DOHH2 (cell line): ENCODE results near the gene MUC5B.

Experiments used
- CTCF ChIP-seq: fragments of 200-600 bp; sonication (generic); IDR thresholded peaks from one replicate; pipeline ENCODE4 v1.5.1; 2014; ENCODE audit warnings: antibody characterized with exemption, mild to moderate bottlenecking, low read depth, low read length; ENCODE audit not compliant: poor library complexity, severe bottlenecking
- EZH2phosphoT487 ChIP-seq: fragments of 200-600 bp; sonication (generic); IDR thresholded peaks from 2 replicates; pipeline ENCODE4 v1.6.1; 2017; ENCODE audit warnings: borderline replicate concordance, mild to moderate bottlenecking, antibody characterized with exemption, low read length, moderate library complexity, mixed read lengths

GRCh38 chr11:1208144-1208393, 14.8 kb upstream of the MUC5B start:
- TF ChIP-seq CTCF (no peak), EZH2phosphoT487 (no peak)
